ENCODE data around the gene GPR158.

The GPR158 gene

GRCh38 chr10:25508112-25508815 is 333.5 kb downstream of the GPR158 start:
- no peak for DNase-seq

GRCh38 chr10:25509151-25509550 is 334.4 kb downstream of the GPR158 start:
- no peak for DNase-seq

GRCh38 chr10:25522294-25522693 is 347.5 kb downstream of the GPR158 start:
- DNase-seq: no peak

GRCh38 chr10:25522946-25523608 is 348.3 kb downstream of the GPR158 start:
- no peak for DNase-seq

- DNase-seq: no peak
Measured at GRCh38 chr10:25530306-25530705, 355.5 kb downstream of the GPR158 start.

- no peak for DNase-seq
Measured at GRCh38 chr10:25531457-25532061, 356.8 kb downstream of the GPR158 start.

GRCh38 chr10:25532213-25532612 is 357.4 kb downstream of the GPR158 start:
- DNase-seq: no peak

GRCh38 chr10:25536027-25536426 is 361.2 kb downstream of the GPR158 start:
- no peak for DNase-seq

- no peak for DNase-seq
Measured at GRCh38 chr10:25547382-25547781, 372.6 kb downstream of the GPR158 start.

GRCh38 chr10:25552283-25552919 is 377.6 kb downstream of the GPR158 start:
- no peak for DNase-seq

GRCh38 chr10:25555865-25556264 is 381.1 kb downstream of the GPR158 start:
- no peak for DNase-seq

GRCh38 chr10:25556457-25556856 is 381.7 kb downstream of the GPR158 start:
- DNase-seq: no peak

- DNase-seq: no peak
Measured at GRCh38 chr10:25557136-25557535, 382.3 kb downstream of the GPR158 start.

- no peak for DNase-seq
Measured at GRCh38 chr10:25561758-25562157, 387.0 kb downstream of the GPR158 start.

GRCh38 chr10:25562547-25562946 is 387.7 kb downstream of the GPR158 start:
- DNase-seq: no peak

- DNase-seq: no peak
Measured at GRCh38 chr10:25564351-25564750, 389.6 kb downstream of the GPR158 start.

- DNase-seq: no peak
Measured at GRCh38 chr10:25565570-25565969, 390.8 kb downstream of the GPR158 start.

- no peak for DNase-seq
Measured at GRCh38 chr10:25573316-25573715, 398.5 kb downstream of the GPR158 start.

- no peak for DNase-seq
Measured at GRCh38 chr10:25575343-25575742, 400.5 kb downstream of the GPR158 start.

- DNase-seq: no peak
Measured at GRCh38 chr10:25578061-25578460, 403.3 kb downstream of the GPR158 start.

GRCh38 chr10:25582961-25583360 is 408.2 kb downstream of the GPR158 start:
- DNase-seq: no peak

GRCh38 chr10:25600651-25601050 is 425.9 kb downstream of the GPR158 start:
- DNase-seq: no peak

GRCh38 chr10:25604591-25604990 is 429.8 kb downstream of the GPR158 start:
- DNase-seq: no peak

GRCh38 chr10:25614652-25615051 is 439.9 kb downstream of the GPR158 start:
- no peak for DNase-seq

Measured in COR-L47 (cell line).